ENCODE measurements around the gene PPP1R1A.

Gene PPP1R1A, protein sequence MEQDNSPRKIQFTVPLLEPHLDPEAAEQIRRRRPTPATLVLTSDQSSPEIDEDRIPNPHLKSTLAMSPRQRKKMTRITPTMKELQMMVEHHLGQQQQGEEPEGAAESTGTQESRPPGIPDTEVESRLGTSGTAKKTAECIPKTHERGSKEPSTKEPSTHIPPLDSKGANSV

DNA sequence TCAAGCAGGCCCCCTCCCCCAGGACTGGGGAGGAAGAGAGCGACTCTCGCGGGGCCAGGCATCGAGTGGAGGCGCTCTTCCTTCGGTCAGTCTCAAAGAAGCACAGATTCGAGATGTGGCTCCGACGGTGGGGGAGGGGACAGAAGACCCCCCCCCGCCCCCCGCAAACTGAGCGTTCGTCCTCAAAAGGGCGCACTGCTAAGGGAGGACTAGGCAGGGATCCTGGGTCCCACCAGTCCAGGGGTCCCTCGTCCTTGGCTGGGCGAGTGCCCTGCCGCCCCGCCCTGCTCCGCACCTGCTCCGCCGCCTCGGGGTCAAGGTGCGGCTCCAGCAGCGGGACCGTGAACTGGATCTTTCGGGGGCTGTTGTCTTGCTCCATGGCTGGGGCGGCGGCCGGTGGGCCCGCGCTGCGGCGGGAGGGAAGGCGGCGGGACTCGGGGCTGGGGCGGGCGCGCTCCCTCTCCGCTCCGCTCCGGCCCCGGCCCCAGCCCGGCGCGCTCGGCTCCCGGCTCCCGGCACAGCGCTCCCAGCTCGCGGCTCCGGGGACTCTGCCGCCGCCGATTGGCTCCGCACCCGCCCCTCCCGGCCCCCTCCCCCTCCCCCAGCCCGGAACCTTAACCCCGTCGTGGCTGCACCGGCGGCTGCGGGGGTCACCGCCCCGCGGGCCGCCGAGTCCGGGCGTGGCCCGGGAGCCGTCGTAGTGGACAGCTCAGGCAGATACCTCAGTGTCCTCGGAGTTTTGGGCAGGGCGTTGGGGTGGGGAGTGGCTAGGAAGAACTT is at the start of gene PPP1R1A:
Gene PPP1R1A (minus strand): TSS at position 550 of the 780 bp plus-strand sequence. CDS start 171 bp downstream, at position 379.
- TF ChIP-seq, protein P1, sequence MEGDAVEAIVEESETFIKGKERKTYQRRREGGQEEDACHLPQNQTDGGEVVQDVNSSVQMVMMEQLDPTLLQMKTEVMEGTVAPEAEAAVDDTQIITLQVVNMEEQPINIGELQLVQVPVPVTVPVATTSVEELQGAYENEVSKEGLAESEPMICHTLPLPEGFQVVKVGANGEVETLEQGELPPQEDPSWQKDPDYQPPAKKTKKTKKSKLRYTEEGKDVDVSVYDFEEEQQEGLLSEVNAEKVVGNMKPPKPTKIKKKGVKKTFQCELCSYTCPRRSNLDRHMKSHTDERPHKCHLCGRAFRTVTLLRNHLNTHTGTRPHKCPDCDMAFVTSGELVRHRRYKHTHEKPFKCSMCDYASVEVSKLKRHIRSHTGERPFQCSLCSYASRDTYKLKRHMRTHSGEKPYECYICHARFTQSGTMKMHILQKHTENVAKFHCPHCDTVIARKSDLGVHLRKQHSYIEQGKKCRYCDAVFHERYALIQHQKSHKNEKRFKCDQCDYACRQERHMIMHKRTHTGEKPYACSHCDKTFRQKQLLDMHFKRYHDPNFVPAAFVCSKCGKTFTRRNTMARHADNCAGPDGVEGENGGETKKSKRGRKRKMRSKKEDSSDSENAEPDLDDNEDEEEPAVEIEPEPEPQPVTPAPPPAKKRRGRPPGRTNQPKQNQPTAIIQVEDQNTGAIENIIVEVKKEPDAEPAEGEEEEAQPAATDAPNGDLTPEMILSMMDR (conservative IDR thresholded peaks at IDR 0.05), result no peak
- peak within 1 kb of the TSS; percentile 36; the same call in 1 of the 2 replicates for H3K27ac ChIP-seq

DNA sequence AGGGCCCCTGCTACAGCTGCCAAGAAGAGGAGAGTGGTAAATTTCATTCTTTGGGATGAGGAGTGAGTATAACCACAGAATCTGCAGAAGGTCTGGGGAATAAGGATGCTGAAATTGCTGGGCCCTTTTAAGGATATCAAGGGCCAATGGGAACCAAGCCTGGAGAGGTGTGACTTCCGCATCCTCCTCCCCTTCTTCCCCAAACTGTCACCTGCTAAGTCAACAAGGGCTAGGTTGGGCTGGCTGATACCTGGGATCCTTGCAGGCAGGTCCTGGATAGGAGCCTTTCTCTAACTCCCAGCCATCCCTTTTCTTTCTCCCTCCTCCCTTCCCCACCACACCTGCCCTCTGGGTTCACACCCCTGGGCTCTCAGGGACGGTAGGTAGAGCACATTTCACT is 46.3 kb upstream of the PPP1R1A start, which contains the start of gene LACRT:
Gene LACRT (minus strand): TSS at position 101 of the 400 bp plus-strand sequence. CDS start 54 bp downstream, at position 47.
- TF ChIP-seq, protein P1 (conservative IDR thresholded peaks at IDR 0.05), result no peak
- H3K27ac ChIP-seq, result no peak within 1 kb of the TSS

DNA sequence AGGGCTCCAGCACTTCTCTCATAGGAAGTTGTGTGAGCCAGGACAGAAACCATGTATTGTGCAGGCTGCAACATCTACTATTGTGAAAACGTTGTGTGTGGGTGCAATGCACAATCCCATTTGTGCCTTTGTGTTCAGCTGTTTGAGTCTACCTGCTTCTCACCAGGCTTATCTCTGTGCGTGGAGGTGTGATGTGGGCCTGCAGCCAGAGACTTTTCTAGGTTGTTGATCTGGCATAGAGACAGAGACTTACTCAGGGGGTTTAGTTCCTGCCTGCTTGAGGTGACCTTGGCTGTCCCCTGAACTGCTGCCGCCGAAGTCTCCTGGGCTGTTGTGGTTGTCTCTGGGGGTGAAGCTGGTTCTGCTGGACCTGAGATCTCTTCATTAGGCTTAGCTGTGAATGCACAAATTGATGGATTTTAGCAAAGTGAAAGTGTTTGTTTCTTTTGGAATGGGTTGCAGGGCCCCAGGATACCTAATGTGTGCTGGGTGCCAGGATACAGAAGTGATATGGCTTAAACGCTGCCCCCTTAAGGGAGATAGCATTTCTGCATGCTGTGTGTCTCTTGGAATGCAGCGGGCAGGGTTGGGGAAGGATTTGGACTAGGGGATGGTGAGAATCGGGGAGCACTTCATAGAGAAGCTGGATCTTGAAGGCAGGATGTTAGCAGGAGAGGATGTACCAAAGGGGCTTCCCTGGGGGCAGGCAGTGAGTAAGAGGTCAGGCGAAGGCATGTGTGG is 43.7 kb upstream of the PPP1R1A start:
- no peak overlapping the region for H3K27ac ChIP-seq

DNA sequence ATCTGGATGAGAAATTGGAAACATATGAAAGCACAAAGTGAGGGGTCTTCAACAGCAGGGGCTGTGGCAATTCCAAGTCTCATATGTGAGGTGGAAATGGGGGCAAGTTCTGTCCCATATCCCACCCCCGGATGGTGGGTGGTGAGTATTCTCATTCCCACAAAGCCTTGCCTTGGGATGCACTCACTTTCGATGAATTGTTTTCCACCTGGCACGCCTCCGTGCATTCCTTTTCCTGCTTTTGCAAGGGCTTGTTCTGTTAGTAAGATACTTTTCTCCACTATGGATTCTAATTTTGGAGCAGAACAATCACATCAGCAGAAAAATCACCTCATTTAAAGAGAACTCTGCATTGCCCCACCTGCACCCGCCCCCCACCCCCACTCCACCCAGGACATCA is 43.1 kb upstream of the PPP1R1A start:
- TF ChIP-seq, protein P1 (conservative IDR thresholded peaks at IDR 0.05), result no peak

More for the DNA sequence above, 43.7 kb upstream of the PPP1R1A start:
- TF ChIP-seq, protein P1 (conservative IDR thresholded peaks at IDR 0.05), result no peak; the same call in 1 of the 2 replicates

DNA sequence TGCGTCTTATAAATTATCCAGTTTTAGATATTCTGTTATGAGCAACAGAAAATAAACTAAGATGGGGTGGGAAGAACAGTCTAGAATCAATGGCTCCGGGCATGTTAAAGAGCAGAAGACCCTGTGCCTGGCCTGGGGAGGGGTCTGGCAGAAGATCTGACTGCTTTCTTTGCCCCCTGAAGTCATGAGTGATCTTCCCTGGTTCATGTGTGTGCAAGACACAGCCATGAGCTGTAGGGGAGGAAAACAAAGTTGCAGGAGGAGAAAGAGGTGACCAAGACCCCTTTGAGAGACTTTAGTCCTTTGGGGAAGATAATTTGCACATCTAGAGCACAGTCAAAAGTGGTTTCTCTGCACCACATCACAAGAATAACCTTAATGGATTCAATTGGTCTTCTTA is 41.5 kb upstream of the PPP1R1A start:
- TF ChIP-seq, protein P1 (conservative IDR thresholded peaks at IDR 0.05), result no peak
- H3K27ac ChIP-seq, result no peak overlapping the region

More for the DNA sequence above, 43.1 kb upstream of the PPP1R1A start:
- no peak overlapping the region for H3K27ac ChIP-seq

DNA sequence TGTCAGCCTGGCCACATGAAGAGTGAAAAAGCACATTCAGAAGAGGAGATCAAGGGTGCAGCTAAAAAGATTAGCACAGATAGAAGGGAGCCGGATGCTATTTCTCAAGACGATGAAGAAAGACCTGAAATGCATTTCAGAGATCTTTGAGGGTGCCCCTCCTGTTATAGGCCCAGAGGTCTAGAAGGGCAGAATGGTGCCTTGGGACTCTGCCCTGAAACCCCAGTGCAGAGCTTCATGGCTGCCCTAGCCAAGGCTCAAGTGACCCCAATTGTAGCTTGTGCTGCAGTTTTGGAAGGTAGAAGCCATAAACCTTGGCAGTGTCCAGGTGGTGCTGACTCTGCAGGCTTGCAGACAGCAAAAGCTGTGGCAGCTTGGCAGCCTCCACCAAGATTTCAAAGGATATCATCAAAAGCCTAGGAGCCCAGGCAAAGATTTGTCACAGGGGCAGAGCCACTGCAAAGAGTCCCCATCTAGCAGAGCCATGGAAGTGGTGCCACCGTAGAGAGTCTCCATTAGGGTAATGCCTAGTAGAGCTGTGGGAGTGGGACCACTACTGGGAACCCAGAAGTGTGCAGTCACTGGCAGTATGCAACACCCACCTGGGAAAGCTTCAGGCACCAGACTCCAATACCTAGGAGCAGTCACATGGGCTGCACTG is 39.9 kb upstream of the PPP1R1A start:
- H3K27ac ChIP-seq, result no peak overlapping the region
- TF ChIP-seq, protein P1 (conservative IDR thresholded peaks at IDR 0.05), result no peak

All from VCaP (cell line).